Astrocyte of the spinal cord (primary cell): ENCODE measurements around the gene CD72.

Experiments
- DNase-seq: peaks from one replicate; pipeline ENCODE4 v3.0.0; 2011; ENCODE audit warnings: low read depth, low spot score
- H3K4me3 ChIP-seq: 2 replicates; pipeline ENCODE4 v1.5.1; 2011; ENCODE audit warnings: low read depth, mild to moderate bottlenecking, low read length, moderate library complexity
- CTCF ChIP-seq: IDR thresholded peaks from 2 replicates; pipeline ENCODE4 v1.5.1; 2012; ENCODE audit warnings: low read depth, mild to moderate bottlenecking, low read length, inconsistent platforms
- in situ Hi-C: cut with HindIII; loops from 2 replicates; pipeline ENCODE4 v1.10.0; 2017; ENCODE audit warnings: low sequenced_read_pairs

CD72 gene

GRCh38 chr9:35579130-35579529 lies 39.1 kb downstream of the CD72 start:
- no peak for TF ChIP-seq CTCF
- in situ Hi-C loops: no loop called here
- no peak overlapping the region for H3K4me3 ChIP-seq
- no peak for DNase-seq

GRCh38 chr9:35577486-35577885 lies 40.7 kb downstream of the CD72 start:
- H3K4me3 ChIP-seq: no peak overlapping the region
- in situ Hi-C loops: no loop called here
- TF ChIP-seq CTCF: no peak
- DNase-seq: no peak

GRCh38 chr9:35575478-35575877 lies 42.7 kb downstream of the CD72 start:
- no peak for DNase-seq
- in situ Hi-C loops: no loop called here
- TF ChIP-seq CTCF: no peak
- H3K4me3 ChIP-seq: no peak overlapping the region

- no peak for DNase-seq
- no peak for TF ChIP-seq CTCF
- no peak overlapping the region for H3K4me3 ChIP-seq
- in situ Hi-C loops: no loop called here
These were observed 43.6 kb downstream of the CD72 start for GRCh38 chr9:35574578-35575122.

- TF ChIP-seq CTCF: no peak
- no peak for DNase-seq
- no peak overlapping the region for H3K4me3 ChIP-seq
- in situ Hi-C loops: no loop called here
These were observed 47.3 kb downstream of the CD72 start for GRCh38 chr9:35570709-35571504.

GRCh38 chr9:35569206-35569605 lies 49.0 kb downstream of the CD72 start:
- H3K4me3 ChIP-seq: no peak overlapping the region
- DNase-seq: no peak
- no peak for TF ChIP-seq CTCF
- in situ Hi-C loops: no loop called here
